Thyroid gland (tissue), 4 donors: ENCODE measurements around the gene NKAIN4. TPM values are rescaled to one million over a fixed set of nuclear protein-coding genes. Genes with fewer than 3 reads are reported as not detected.

Experiments
- DNase-seq, 2 donors: peaks; one replicate each; pipeline ENCODE4 v3.0.0-alpha.2; 2019
- H3K27ac ChIP-seq, 3 donors: fragments of 200-600 bp; sonication (generic); 1 replicate in 2 of 3; 2 replicates in 1 of 3; pipeline ENCODE4 v1.5.1; 2016 to 2019; ENCODE audit warnings: mild to moderate bottlenecking in 1 of 3, moderate library complexity in 1 of 3
- H3K27me3 ChIP-seq: fragments of 200-600 bp; sonication (generic); one replicate; pipeline ENCODE4 v1.5.1; 2019
- H3K36me3 ChIP-seq, 2 donors: fragments of 200-600 bp; sonication (generic); one replicate each; pipeline ENCODE4 v1.5.1; 2016 to 2019
- H3K4me1 ChIP-seq, 2 donors: fragments of 200-600 bp; sonication (generic); one replicate each; pipeline ENCODE4 v1.5.1; 2017 to 2019
- H3K4me3 ChIP-seq, 3 donors: fragments of 200-600 bp; sonication (generic); replicated peaks in 1 of 3; 1 replicate in 2 of 3; 2 replicates in 1 of 3; pipeline ENCODE4 v1.5.1; 2016; ENCODE audit warnings: mild to moderate bottlenecking in 1 of 3
- H3K9me3 ChIP-seq: fragments of 200-600 bp; sonication (generic); one replicate; pipeline ENCODE4 v1.5.1; 2017
- POLR2A ChIP-seq, 2 donors: fragments of 450-650 bp; IDR thresholded peaks; one replicate each; pipeline ENCODE4 v1.6.1; 2017; ENCODE audit warnings: antibody characterized with exemption in 2 of 2, mild to moderate bottlenecking in 2 of 2, moderate library complexity in 1 of 2
- WGBS, 2 donors: methylation state at CpG; one replicate each; pipeline ENCODE4 v1.1.5; 2017; 5-methylcytosine and 5-hydroxymethylcytosine counted together
- intact Hi-C: fragments of 100-400 bp; cut with DNase I; formaldehyde crosslinking; loops from one replicate; pipeline ENCODE4 v1.15.1; 2023
- total RNA-seq, 4 donors: library from RNA; depleted of rRNA; stranded (reverse); fragments of >200 nt; gene quantifications; one replicate each; pipeline ENCODE4 v1.2.3, GENCODE V29; 2016
- TF ChIP-seq, protein P1 (sequence below), 6 experiments: fragments of 200-600 bp in 3 of 6; fragments of 450-650 bp in 3 of 6; sonication (generic) in 3 of 6; IDR thresholded peaks; one replicate each; pipeline ENCODE4 v1.5.1; 2016 to 2019; ENCODE audit warnings: antibody characterized with exemption in 6 of 6, mild to moderate bottlenecking in 2 of 6, inconsistent platforms in 1 of 6, moderate library complexity in 1 of 6

NKAIN4 gene
- total RNA-seq, 4 donors from 2014 or later: 0.45 to 5.5 (median 0.67) TPM; not detected in 1

- Histone ChIP-seq H3K27me3 (peaks cover 7% of the 10 kb centered on the region), H3K9me3 (no peaks in the 10 kb centered on the region), H3K4me3 (no peak overlapping the region), H3K27ac (no peak overlapping the region), H3K4me1 (peaks cover 13 to 21% of the 10 kb centered on the region in 2 donors), H3K36me3 (no peaks in the 10 kb centered on the region)
- WGBS, 2 donors: 66 to 73% methylated on average over 24 to 29 of the region's 31 CpGs
- TF ChIP-seq POLR2A (IDR thresholded peaks at IDR 0.05): no peak
- TF ChIP-seq, protein P1, sequence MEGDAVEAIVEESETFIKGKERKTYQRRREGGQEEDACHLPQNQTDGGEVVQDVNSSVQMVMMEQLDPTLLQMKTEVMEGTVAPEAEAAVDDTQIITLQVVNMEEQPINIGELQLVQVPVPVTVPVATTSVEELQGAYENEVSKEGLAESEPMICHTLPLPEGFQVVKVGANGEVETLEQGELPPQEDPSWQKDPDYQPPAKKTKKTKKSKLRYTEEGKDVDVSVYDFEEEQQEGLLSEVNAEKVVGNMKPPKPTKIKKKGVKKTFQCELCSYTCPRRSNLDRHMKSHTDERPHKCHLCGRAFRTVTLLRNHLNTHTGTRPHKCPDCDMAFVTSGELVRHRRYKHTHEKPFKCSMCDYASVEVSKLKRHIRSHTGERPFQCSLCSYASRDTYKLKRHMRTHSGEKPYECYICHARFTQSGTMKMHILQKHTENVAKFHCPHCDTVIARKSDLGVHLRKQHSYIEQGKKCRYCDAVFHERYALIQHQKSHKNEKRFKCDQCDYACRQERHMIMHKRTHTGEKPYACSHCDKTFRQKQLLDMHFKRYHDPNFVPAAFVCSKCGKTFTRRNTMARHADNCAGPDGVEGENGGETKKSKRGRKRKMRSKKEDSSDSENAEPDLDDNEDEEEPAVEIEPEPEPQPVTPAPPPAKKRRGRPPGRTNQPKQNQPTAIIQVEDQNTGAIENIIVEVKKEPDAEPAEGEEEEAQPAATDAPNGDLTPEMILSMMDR (IDR thresholded peaks at IDR 0.05): no peak
- intact Hi-C loops: no loop called here
- no peak for DNase-seq
Observed at GRCh38 chr20:63255931-63256704, 1.9 kb upstream of the NKAIN4 start.

- Histone ChIP-seq H3K27ac (no peak overlapping the region), H3K4me1 (peaks cover 11 to 31% of the 10 kb centered on the region in 2 donors), H3K9me3 (no peaks in the 10 kb centered on the region), H3K4me3 (no peak overlapping the region), H3K27me3 (peaks cover 7% of the 10 kb centered on the region), H3K36me3 (no peaks in the 10 kb centered on the region)
- no peak for DNase-seq
- intact Hi-C loops: no loop called here
- 37 to 57% methylated on average over 14 to 20 of the region's 56 CpGs for WGBS, 2 donors
- TF ChIP-seq, protein P1 (IDR thresholded peaks at IDR 0.05): peak in 1 of 6 experiments; percentile 29
- no peak for TF ChIP-seq POLR2A (IDR thresholded peaks at IDR 0.05)
Observed at GRCh38 chr20:63254606-63255384, 532 bp upstream of the NKAIN4 start.

DNA sequence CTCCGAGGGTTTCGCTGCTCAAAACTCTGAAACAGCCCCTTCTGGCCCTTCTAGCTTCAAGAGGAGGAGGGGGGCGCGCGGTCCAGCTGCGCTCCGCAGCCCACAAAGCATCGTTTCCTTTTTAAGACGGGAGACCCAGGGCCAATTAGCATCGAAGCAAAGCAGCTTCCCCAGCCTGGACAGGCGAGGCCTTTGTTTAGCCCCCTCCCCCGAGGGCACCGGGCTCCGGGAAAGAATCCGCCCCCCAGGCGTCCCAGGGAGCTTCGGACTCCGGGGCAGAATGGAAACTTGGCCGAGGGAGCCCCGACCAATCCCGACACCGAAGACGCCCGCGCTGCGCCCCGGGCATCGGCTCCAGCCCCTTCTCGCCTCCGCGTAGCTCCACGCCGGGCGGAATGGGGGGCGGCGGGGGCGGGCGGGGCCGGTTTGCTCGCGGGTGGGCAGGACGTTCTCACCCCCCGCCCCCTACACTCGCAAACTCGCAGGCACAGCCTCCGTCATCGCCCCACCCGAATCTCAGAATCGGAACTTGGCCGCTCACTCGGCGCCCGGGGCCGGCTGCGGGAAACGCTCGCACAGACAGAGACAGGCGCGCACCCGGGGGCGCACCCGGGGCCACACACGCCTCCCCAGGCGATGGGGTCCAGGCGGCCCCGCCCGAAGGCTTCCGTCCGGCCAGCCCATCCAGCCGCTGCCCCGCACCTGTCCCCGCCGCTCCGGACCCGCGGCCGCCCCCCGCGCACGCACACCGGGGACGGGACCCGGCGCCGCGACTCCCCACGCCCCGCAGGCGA is 628 bp downstream of the NKAIN4 start:
- no peak overlapping the region for H3K27ac ChIP-seq
- TF ChIP-seq POLR2A (IDR thresholded peaks at IDR 0.05): no peak
- TF ChIP-seq, protein P1 (IDR thresholded peaks at IDR 0.05): no peak
- intact Hi-C loops: no loop called here
- peak overlapping the region in 1 of 3 donors; percentile 23 for H3K4me3 ChIP-seq
- H3K27me3 ChIP-seq: peaks cover 7% of the 10 kb centered on the region
- WGBS, 2 donors: 1 to 2% methylated on average over 9 to 15 of the region's 89 CpGs
- peaks cover 21 to 43% of the 10 kb centered on the region in 2 donors for H3K4me1 ChIP-seq
- no peaks in the 10 kb centered on the region for H3K9me3 ChIP-seq
- DNase-seq: no peak
- no peaks in the 10 kb centered on the region for H3K36me3 ChIP-seq

DNA sequence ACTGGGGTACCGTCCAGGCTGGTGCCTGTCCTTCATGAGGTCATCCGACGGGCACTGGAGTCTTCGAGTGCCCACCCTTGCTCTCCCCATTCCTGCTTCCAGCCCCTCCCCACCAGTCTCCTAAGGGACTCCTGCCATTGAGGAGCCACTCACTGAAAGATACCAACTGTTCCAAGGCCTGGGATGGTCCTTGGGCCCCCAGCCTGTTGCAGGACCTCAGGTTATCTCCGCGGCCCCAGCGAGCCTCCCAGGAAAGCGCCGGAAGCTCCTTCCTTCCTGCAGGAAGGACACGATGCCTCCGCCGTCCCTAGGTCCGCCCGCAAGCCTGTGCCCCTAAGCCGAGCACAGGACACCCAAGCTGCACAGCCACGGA is 1.2 kb downstream of the NKAIN4 start:
- 19 to 48% methylated on average over 15 to 16 of the region's 16 CpGs for WGBS, 2 donors
- Histone ChIP-seq H3K36me3 (no peaks in the 10 kb centered on the region), H3K4me1 (peaks cover 27 to 49% of the 10 kb centered on the region in 2 donors), H3K27ac (no peak overlapping the region), H3K4me3 (no peak overlapping the region), H3K27me3 (peaks cover 7% of the 10 kb centered on the region), H3K9me3 (no peaks in the 10 kb centered on the region)
- intact Hi-C loops: no loop called here
- TF ChIP-seq POLR2A (IDR thresholded peaks at IDR 0.05): no peak
- TF ChIP-seq, protein P1 (IDR thresholded peaks at IDR 0.05): no peak
- DNase-seq: no peak
